ENCODE results near the gene PSMF1. TPM values are rescaled to one million over a fixed set of nuclear protein-coding genes. Genes with fewer than 3 reads are reported as not detected.

Gene PSMF1
- total RNA-seq, 1 donor: 142 TPM

DNA sequence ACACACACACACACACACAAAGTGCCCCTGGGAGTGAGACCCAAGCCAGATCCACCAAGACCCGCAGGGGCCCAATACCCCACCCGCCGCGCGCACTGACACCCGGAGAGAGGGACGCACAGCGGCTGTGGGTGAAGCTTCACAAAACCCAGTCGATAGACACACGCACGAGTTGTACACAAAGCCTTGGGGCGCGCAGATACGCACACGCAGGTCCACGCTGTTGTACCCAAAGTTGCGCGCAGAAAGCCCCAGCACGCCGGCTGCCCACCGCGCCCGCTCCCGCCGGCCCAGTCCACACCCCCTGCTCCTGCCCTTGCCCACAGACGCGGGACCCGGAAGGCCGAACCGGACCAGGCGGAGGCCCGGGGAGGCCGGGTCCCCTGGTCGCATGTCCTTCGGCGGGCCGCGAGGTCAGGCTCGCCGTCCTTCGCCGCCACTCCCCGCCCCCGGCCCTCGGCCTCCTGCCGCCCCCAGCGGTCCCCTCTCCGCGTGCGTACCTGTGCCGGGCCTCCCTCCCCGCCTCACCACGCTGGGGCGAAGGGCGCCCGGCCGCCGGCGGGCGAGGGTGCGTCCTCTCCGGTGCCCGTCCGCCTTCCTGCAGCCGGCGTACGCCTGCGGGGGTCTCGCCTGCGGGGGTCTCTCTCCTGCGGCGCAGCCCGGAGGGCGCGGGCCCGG, 66.4 kb downstream of the PSMF1 start, which contains the start of gene TMEM74B:
Gene TMEM74B, minus strand, starts transcription at position 344 of the 678 bp plus-strand sequence. CDS start 1,180 bp downstream, outside the sequence.
- H3K4me3 ChIP-seq (ENCODE audit: low read depth, low read length): peak within 1 kb of the TSS; percentile 44
- no peak for TF ChIP-seq CTCF (IDR thresholded peaks at IDR 0.05; ENCODE audit: insufficient read depth, low read length)
- no peak for DNase-seq (ENCODE audit: low read depth)

GRCh38 chr20:1185316-1185741, 66.9 kb downstream of the PSMF1 start:
- H3K4me3 ChIP-seq (ENCODE audit: low read depth, low read length): peak overlapping the region; percentile 44
- no peak for DNase-seq (ENCODE audit: low read depth)
- TF ChIP-seq CTCF (IDR thresholded peaks at IDR 0.05; ENCODE audit: insufficient read depth, low read length): no peak

DNA sequence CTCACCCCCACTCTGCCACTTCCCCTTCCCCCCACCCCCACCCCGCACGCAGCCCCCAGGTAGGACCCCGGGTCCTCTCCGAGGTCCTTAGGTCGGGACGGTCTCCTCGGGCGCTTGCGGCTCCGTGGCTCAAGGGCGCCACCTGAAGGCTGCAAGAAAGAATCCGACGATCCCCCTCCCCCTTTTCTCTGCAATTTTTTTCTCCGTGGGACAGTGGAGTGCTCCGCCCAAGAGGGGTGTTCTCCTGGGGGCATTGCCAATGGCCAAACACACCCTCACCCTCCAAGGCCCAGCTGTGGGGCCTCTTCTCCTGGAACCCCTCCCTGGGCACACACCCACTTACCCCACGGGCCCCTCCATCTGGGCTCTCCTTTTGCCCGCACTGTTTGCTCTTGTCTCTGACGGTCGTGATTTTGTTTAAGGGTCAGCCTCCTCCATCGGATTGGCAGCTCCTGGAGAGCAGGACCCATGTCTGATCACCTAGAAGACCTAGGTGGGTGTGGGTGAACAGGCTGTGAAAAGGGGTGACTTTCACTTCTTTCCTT, 67.5 kb downstream of the PSMF1 start:
- peak; percentile 11 for DNase-seq (ENCODE audit: low read depth)
- H3K4me3 ChIP-seq (ENCODE audit: low read depth, low read length): no peak overlapping the region
- peak; percentile 51 for TF ChIP-seq CTCF (IDR thresholded peaks at IDR 0.05; ENCODE audit: insufficient read depth, low read length)

- no peak for DNase-seq (ENCODE audit: low read depth)
- no peak overlapping the region for H3K4me3 ChIP-seq (ENCODE audit: low read depth, low read length)
- no peak for TF ChIP-seq CTCF (IDR thresholded peaks at IDR 0.05; ENCODE audit: insufficient read depth, low read length)
These were observed 68.1 kb downstream of the PSMF1 start for GRCh38 chr20:1186367-1186991.

GRCh38 chr20:1187605-1188171, 69.3 kb downstream of the PSMF1 start:
- DNase-seq (ENCODE audit: low read depth): no peak
- no peak overlapping the region for H3K4me3 ChIP-seq (ENCODE audit: low read depth, low read length)
- TF ChIP-seq CTCF (IDR thresholded peaks at IDR 0.05; ENCODE audit: insufficient read depth, low read length): no peak

- no peak overlapping the region for H3K4me3 ChIP-seq (ENCODE audit: low read depth, low read length)
- no peak for TF ChIP-seq CTCF (IDR thresholded peaks at IDR 0.05; ENCODE audit: insufficient read depth, low read length)
These were observed 69.9 kb downstream of the PSMF1 start for GRCh38 chr20:1188347-1188746.

More at GRCh38 chr20:1188347-1188746, 69.9 kb downstream of the PSMF1 start:
- DNase-seq (ENCODE audit: low read depth): no peak

All from fibroblast of the aortic adventitia (primary cell).